IPS-18c (cell line): ENCODE measurements around the gene CALCOCO1.

ENCODE experiments used
- H3K4me3 ChIP-seq: 2 replicates; pipeline ENCODE4 v1.7.0; 2013; ENCODE audit warnings: low read depth, mild to moderate bottlenecking, low read length, moderate library complexity; ENCODE audit not compliant: insufficient read depth
- H3K9me3 ChIP-seq: one replicate; pipeline ENCODE4 v1.6.1; 2013; ENCODE audit warnings: mild to moderate bottlenecking, low read length, moderate library complexity; ENCODE audit not compliant: control insufficient read depth, insufficient read depth

Gene CALCOCO1

GRCh38 chr12:53754633-53755264 lies 27.5 kb upstream of the CALCOCO1 start:
- H3K4me3 ChIP-seq, result no peak overlapping the region

GRCh38 chr12:53754188-53754585 lies 26.9 kb upstream of the CALCOCO1 start:
- no peaks in the 10 kb centered on the region for H3K9me3 ChIP-seq
- no peak overlapping the region for H3K4me3 ChIP-seq

More at GRCh38 chr12:53754633-53755264, 27.5 kb upstream of the CALCOCO1 start:
- H3K9me3 ChIP-seq, result no peaks in the 10 kb centered on the region

- no peak overlapping the region for H3K4me3 ChIP-seq
- H3K9me3 ChIP-seq, result no peaks in the 10 kb centered on the region
Observed at GRCh38 chr12:53752621-53753020, 25.4 kb upstream of the CALCOCO1 start.

DNA sequence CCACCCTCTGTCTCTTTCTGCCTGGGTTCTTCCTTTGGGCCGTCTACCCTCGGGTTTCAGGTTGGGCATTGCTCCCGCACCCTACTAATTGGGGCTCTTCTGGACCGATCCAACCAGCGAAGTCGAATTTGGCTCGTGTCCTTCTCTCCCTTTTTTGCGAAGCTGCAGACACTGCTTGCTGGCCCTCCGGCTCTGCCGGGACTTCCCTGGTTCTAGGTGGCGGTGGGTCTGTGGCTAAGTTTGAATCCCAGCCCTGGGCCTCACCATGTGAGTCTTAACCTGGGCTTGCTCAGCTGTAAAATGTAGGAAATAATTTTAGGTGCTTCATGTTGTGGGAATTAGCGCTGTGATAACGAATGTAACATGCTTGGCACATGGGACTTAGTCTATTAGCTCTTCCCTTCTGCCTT lies 24.9 kb upstream of the CALCOCO1 start:
- H3K4me3 ChIP-seq, result peak overlapping the region; percentile 63
- H3K9me3 ChIP-seq, result no peaks in the 10 kb centered on the region

DNA sequence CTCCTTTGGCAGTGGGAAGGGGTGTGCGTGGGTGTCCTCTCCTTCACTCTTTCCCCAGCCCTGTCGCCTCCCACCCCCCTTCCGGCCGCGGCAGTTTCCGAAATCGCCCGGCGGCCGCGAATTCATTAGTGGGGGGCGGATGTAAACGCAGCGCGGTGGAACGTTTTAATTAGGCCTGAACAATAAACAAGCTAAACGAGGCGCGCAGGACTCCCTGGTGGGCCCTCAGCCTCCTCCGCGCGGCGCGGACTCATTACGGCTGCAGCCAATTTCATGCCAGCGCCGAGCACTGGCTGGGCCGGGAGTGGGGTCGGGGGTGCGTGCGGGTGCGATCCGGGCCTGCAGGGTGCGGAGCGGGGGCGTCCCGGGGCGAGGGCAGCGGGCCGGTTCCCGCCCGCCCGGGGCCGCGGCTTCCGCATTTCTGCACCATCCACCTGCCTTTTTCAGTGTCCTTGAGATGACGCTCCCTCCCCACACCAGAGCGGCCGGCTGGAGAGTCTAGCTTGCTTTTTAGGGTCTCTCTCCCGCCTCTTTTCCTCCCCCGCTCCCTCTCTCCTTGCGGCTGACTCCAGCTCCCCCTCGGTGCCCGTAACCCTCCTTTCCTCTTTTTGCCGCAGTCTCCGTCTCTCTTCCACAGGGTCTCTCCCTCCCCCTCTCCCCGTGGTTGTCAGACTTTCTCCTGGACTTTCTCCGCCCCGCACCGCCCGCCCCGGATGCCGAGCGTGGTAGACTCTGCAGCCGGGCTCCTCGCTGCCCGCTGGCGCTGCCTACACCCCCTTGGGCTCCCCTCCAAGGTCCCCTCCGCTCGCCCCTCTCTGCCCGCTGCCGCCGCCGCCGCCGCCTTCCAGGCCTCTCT lies 24.3 kb upstream of the CALCOCO1 start, which contains the start of gene CISTR:
Gene CISTR (minus strand): TSS at position 644 of the 856 bp plus-strand sequence.
- peak within 1 kb of the TSS; percentile 63 for H3K4me3 ChIP-seq
- H3K9me3 ChIP-seq, result no peaks in the 10 kb centered on the region

GRCh38 chr12:53750812-53751335 lies 23.6 kb upstream of the CALCOCO1 start:
- no peaks in the 10 kb centered on the region for H3K9me3 ChIP-seq
- H3K4me3 ChIP-seq, result peak overlapping the region; percentile 63

- H3K4me3 ChIP-seq, result no peak overlapping the region
- H3K9me3 ChIP-seq, result no peaks in the 10 kb centered on the region
Observed at GRCh38 chr12:53749986-53750811, 22.9 kb upstream of the CALCOCO1 start.

- Histone ChIP-seq H3K4me3 (no peak overlapping the region), H3K9me3 (no peaks in the 10 kb centered on the region)
Observed at GRCh38 chr12:53748072-53748840, 21.0 kb upstream of the CALCOCO1 start.

GRCh38 chr12:53747095-53747494 lies 19.8 kb upstream of the CALCOCO1 start:
- no peak overlapping the region for H3K4me3 ChIP-seq

DNA sequence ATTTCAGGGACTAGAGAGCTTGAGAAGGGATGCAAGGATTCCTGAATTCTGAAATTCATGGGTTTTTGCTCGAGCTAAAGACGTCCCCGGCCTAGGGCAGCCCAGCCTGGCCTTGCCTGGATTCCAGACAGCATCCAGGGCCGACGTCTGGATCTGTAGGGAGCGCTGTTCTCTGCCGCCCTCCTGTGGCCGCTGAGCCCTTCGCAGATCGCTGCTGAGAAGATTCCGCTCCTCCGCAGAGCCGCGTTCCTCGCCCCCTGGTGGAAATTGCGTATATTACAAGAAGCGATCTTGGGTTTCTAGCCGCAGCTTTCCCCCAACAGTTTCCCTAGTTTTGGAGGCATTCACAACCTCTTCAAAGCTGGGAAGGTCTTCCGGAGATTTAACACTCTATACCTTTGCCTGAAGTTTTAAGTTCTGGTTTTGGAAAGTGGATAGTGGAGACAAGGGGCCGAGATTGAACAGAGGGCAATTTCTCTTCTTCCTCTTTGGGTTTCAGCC lies 19.4 kb upstream of the CALCOCO1 start:
- Histone ChIP-seq H3K9me3 (no peaks in the 10 kb centered on the region), H3K4me3 (no peak overlapping the region)

More at GRCh38 chr12:53747095-53747494, 19.8 kb upstream of the CALCOCO1 start:
- H3K9me3 ChIP-seq, result no peaks in the 10 kb centered on the region

GRCh38 chr12:53744751-53745150 lies 17.5 kb upstream of the CALCOCO1 start:
- no peak overlapping the region for H3K4me3 ChIP-seq
- H3K9me3 ChIP-seq, result no peaks in the 10 kb centered on the region

DNA sequence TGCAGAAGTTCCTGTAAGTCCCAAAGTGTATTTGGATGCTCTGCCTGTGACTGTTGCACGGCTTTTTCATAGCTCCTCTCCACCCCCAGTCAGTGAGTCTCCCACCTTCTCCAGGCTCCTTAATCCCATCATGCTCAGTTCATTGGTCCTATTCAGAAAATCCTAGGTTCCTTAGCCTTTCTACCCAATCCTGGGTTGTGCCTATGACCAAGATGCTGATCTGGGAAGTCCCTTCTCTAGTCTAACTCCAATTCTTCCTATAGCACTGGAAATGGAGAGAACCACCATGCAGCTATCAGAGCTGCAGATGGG lies 16.8 kb upstream of the CALCOCO1 start:
- no peak overlapping the region for H3K4me3 ChIP-seq
- H3K9me3 ChIP-seq, result no peaks in the 10 kb centered on the region

DNA sequence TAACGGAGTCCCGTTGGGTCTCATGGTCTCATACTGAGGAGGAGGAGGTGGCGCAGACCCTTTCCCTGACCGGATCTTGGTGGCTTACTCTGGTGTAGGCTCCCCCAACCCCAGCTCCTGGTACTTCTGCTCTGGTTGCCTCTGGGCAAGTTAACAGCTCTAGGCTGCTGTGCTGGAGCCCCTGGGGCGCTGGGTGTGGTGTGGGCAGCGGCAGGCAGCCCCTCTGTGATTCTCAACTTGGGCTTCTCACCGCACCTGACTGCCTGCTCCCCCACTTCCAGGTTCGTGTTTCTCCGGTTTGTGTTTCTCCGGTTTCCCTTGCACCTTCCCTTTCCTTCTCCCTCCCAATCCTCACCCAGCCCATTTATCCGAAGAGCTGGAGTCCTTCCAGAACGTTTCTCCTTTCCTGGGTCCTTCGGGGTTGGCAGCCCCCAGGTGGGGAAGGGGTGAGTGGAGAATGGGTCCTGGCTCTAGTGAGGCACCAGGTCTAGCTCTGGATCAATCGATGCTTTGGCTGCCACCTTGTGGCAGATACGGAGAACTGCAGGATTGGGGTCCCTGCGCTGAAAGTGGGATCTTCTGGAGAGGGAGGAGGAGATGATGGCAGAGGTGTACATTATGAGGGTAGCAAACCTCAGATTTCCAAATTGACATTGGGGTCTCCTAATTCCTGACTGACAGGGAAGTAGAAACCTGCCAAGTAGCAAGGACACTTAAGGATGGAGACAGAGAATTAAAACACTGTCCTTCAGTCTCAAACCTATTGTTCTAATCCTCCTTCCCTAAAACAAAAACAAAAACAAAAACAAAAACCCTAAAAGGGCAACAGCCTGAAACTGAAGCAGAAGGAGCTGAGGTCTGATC lies 16.2 kb upstream of the CALCOCO1 start:
- no peak overlapping the region for H3K4me3 ChIP-seq

GRCh38 chr12:53740130-53740491 lies 12.9 kb upstream of the CALCOCO1 start:
- Histone ChIP-seq H3K9me3 (no peaks in the 10 kb centered on the region), H3K4me3 (peak overlapping the region; percentile 31; the same call in 1 of the 2 replicates)

More for the DNA sequence above, 16.2 kb upstream of the CALCOCO1 start:
- no peaks in the 10 kb centered on the region for H3K9me3 ChIP-seq

DNA sequence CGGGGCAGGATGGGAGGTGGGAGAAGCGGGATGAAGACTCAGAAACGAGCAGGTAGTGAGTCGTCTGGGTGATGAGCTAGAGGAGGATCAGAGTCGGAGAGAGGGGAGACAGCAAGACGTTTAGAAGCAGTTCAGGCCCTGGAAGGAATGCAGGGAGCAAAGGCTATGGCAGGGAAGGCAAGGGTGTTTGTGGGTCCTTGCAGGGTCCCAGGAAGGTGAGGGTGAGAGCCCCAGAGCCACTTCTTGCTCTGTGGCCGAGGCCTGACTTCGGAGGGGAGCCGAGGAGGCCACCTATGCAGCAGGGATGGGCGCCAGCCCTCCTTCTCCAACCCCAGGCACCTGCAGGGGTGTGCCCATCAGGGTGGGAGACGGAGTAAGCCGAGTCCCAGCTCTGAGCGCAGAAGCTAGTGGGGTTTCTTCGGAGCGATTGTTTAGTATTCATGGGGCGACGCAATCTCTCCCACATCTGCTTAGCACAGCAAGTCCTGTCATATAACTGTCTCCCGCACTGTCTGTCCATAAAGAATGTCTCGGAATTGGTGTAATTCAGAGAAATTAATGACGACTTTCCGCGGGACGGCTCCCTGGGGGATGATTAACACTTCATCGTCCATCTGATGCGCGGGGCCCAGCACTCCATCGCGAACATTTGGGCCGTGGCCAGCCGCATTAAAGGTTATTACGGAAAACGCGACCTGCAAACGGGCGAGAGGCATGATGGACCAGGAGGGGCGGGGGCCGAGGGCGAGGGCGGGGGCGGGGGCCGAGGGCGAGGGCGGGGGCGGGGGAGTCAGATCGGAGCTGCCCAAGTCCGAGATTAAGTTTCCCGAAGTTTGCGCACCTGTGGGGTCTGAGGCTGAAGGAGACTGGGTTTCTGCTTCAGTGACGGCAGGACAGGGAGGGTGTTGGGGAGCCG lies 12.2 kb upstream of the CALCOCO1 start:
- no peaks in the 10 kb centered on the region for H3K9me3 ChIP-seq
- H3K4me3 ChIP-seq, result peak overlapping the region; percentile 55
